ENCODE results near the gene NIPA2. TPM values are rescaled to one million over a fixed set of nuclear protein-coding genes. Genes with fewer than 3 reads are reported as not detected.

The NIPA2 gene
- total RNA-seq, 1 experiment from 2014 or later, result 108 TPM

DNA sequence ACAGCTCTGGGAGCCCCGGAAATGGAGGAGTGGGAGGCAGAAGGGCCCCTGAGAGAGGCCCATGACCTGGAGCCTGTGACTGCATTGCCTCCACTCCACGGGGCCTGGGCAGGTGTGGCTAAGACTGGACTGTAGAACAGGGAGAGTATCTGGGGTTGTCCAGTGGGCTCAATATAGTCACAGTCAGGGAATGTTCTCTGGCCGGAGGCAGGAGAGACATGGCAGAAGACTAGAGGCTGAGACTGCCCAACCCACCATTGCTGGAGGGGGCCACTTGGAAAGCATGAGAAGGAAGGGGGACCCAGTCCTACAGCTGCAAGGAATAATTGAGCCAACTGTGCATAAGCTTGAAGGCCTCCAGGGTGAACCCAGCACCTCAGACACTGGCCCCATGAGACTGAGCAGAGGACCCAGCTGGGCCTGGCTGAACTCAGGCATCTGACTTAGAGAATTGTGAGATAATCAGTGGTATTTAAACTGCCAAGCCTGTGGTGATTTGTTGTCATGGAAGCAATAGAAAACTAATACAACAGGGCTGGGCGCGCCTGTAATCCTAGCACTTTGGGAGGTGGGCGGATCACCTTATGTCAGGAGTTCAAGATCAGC is 33.1 kb downstream of the NIPA2 start:
- peaks cover 64% of the 10 kb centered on the region for H3K36me3 ChIP-seq (ENCODE audit: low read depth, low read length)
- CTCF ChIA-PET, result no interaction called here
- intact Hi-C loops (cut with micrococcal nuclease), result no loop called here
- no peaks in the 10 kb centered on the region for H3F3A ChIP-seq (ENCODE audit: low read length, unreplicated experiment)
- H2AFZ ChIP-seq (ENCODE audit: low read length), result no peak overlapping the region
- ATAC-seq, result no peak; the same call in 1 of the 2 replicates
- no peak for TF ChIP-seq EZH2 (IDR thresholded peaks at IDR 0.05; ENCODE audit: low read length, unreplicated experiment)
- TF ChIP-seq, protein P1, sequence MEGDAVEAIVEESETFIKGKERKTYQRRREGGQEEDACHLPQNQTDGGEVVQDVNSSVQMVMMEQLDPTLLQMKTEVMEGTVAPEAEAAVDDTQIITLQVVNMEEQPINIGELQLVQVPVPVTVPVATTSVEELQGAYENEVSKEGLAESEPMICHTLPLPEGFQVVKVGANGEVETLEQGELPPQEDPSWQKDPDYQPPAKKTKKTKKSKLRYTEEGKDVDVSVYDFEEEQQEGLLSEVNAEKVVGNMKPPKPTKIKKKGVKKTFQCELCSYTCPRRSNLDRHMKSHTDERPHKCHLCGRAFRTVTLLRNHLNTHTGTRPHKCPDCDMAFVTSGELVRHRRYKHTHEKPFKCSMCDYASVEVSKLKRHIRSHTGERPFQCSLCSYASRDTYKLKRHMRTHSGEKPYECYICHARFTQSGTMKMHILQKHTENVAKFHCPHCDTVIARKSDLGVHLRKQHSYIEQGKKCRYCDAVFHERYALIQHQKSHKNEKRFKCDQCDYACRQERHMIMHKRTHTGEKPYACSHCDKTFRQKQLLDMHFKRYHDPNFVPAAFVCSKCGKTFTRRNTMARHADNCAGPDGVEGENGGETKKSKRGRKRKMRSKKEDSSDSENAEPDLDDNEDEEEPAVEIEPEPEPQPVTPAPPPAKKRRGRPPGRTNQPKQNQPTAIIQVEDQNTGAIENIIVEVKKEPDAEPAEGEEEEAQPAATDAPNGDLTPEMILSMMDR (conservative IDR thresholded peaks at IDR 0.05; ENCODE audit: low read depth, low read length), result no peak
- no peak for TF ChIP-seq EZH2phosphoT487 (IDR thresholded peaks at IDR 0.05; ENCODE audit: borderline replicate concordance, low read length)
- H3K4me2 ChIP-seq (ENCODE audit: low read length), result no peak overlapping the region
- POLR2A ChIA-PET (ENCODE audit: unreplicated experiment), result no interaction called here
- no peak overlapping the region for H3K4me3 ChIP-seq (ENCODE audit: low read length)
- no peaks in the 10 kb centered on the region for H3K9me3 ChIP-seq (ENCODE audit: low read length)
- H3K27ac ChIP-seq (ENCODE audit: low read length), result no peak overlapping the region
- no peaks in the 10 kb centered on the region for H3K27me3 ChIP-seq (ENCODE audit: low read length)
- DNase-seq, result no peak
- no peak overlapping the region for H3K9ac ChIP-seq (ENCODE audit: low read length)
- BruUV-seq (replicated peaks), result no TSS peak
- no peaks in the 10 kb centered on the region for H3K79me2 ChIP-seq (ENCODE audit: low read length)
- H3K9me2 ChIP-seq (replicated peaks; ENCODE audit: low read length), result no peaks in the 10 kb centered on the region
- no peaks in the 10 kb centered on the region for H4K20me1 ChIP-seq (ENCODE audit: low read length)
- peaks cover 14% of the 10 kb centered on the region for H3K4me1 ChIP-seq (ENCODE audit: insufficient read depth, low read length)

DNA sequence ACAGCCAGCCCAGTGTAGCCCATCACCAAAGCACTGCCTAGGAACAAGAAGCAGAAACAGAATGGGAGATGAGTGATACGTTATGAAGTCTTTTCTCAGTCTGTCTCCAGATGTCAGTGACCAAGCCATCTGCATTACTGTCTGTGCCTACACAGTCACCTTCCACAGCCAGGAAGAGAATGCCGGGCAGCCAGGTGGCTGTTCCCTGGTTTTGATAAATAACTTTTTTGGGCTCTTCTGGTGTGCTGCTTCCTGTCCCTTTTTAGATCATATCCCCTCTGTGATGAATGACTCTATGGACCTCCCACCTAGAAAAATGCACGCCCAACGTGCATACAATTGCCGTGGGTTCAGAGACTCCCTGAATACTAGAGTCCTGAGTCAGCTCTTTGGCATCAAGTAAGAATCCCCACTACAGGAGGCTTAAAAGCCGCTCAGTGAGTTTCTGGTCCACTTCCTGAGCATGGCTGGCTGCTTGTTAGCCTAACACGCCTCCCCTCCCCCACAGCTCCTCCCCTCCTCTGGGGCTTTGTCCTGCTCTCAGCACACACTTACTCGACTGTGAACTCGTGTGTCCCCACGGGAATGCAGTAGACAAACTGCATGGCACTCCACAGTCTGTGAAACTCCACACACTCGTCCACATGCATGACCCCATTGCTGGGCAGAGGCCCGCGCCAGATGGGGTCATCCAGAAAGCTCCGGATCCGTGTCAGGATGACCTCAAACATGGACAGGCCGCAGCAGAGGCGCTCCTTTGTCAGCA is 34.7 kb downstream of the NIPA2 start:
- BruUV-seq (replicated peaks), result no TSS peak
- ATAC-seq (peak; percentile 85), DNase-seq (peak; percentile 83)
- Histone ChIP-seq H3K9me2 (replicated peaks; ENCODE audit: low read length) (no peaks in the 10 kb centered on the region), H3K36me3 (ENCODE audit: low read depth, low read length) (peaks cover 52% of the 10 kb centered on the region), H3K27me3 (ENCODE audit: low read length) (no peaks in the 10 kb centered on the region), H2AFZ (ENCODE audit: low read length) (no peak overlapping the region), H3K4me2 (ENCODE audit: low read length) (peak overlapping the region; percentile 10; the same call in 1 of the 2 replicates), H3K9ac (ENCODE audit: low read length) (no peak overlapping the region), H3K79me2 (ENCODE audit: low read length) (no peaks in the 10 kb centered on the region), H3K9me3 (ENCODE audit: low read length) (no peaks in the 10 kb centered on the region), H3K27ac (ENCODE audit: low read length) (peak overlapping the region; percentile 38), H3K4me1 (ENCODE audit: insufficient read depth, low read length) (peaks cover 14% of the 10 kb centered on the region), H3K4me3 (ENCODE audit: low read length) (no peak overlapping the region), H3F3A (ENCODE audit: low read length, unreplicated experiment) (no peaks in the 10 kb centered on the region), H4K20me1 (ENCODE audit: low read length) (no peaks in the 10 kb centered on the region)
- ChIA-PET CTCF (no interaction called here), POLR2A (ENCODE audit: unreplicated experiment) (interaction anchor here (0.6 to 0.7 kb wide), 2 partner anchors 11 to 134 kb away, joined by 3 to 6 read pairs; no protein-coding TSS in a partner anchor)
- intact Hi-C loops (cut with micrococcal nuclease), result no loop called here
- TF ChIP-seq EZH2phosphoT487 (IDR thresholded peaks at IDR 0.05; ENCODE audit: borderline replicate concordance, low read length) (no peak), EZH2 (IDR thresholded peaks at IDR 0.05; ENCODE audit: low read length, unreplicated experiment) (no peak)
- TF ChIP-seq, protein P1 (conservative IDR thresholded peaks at IDR 0.05; ENCODE audit: low read depth, low read length), result no peak

DNA sequence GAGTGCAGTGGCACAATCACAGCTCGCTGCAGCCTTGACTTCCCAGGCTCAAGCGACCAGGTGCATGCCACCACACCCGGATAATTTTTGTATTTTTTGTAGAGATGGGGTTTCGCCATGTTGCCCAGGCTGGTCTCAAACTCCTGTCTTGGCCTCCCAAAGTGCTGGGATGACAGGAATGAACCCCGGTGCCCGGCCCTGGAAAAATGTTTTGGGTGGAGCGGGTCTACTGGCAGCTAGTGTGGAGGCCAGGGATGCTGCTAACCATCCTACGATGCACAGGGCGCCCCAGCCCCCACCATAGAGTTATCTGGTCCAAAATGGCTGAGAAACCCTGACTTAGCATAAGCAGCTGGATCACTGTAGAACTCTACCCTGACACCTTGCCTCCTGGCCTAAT is 35.4 kb downstream of the NIPA2 start:
- H3K4me2 ChIP-seq (ENCODE audit: low read length), result no peak overlapping the region
- H3K9me3 ChIP-seq (ENCODE audit: low read length), result no peaks in the 10 kb centered on the region
- H3K79me2 ChIP-seq (ENCODE audit: low read length), result no peaks in the 10 kb centered on the region
- H2AFZ ChIP-seq (ENCODE audit: low read length), result no peak overlapping the region
- H3K36me3 ChIP-seq (ENCODE audit: low read depth, low read length), result peaks cover 48% of the 10 kb centered on the region
- no peak overlapping the region for H3K4me3 ChIP-seq (ENCODE audit: low read length)
- no TSS peak for BruUV-seq (replicated peaks)
- ChIA-PET CTCF (no interaction called here), POLR2A (ENCODE audit: unreplicated experiment) (interaction anchor here (0.6 to 0.7 kb wide), 2 partner anchors 10 to 133 kb away, joined by 3 to 6 read pairs; no protein-coding TSS in a partner anchor)
- no peaks in the 10 kb centered on the region for H3K9me2 ChIP-seq (replicated peaks; ENCODE audit: low read length)
- H3F3A ChIP-seq (ENCODE audit: low read length, unreplicated experiment), result no peaks in the 10 kb centered on the region
- TF ChIP-seq, protein P1 (conservative IDR thresholded peaks at IDR 0.05; ENCODE audit: low read depth, low read length), result no peak
- TF ChIP-seq EZH2 (IDR thresholded peaks at IDR 0.05; ENCODE audit: low read length, unreplicated experiment) (no peak), EZH2phosphoT487 (IDR thresholded peaks at IDR 0.05; ENCODE audit: borderline replicate concordance, low read length) (no peak)
- no peak overlapping the region for H3K27ac ChIP-seq (ENCODE audit: low read length)
- intact Hi-C loops (cut with micrococcal nuclease), result no loop called here
- no peaks in the 10 kb centered on the region for H3K27me3 ChIP-seq (ENCODE audit: low read length)
- no peaks in the 10 kb centered on the region for H4K20me1 ChIP-seq (ENCODE audit: low read length)
- DNase-seq (no peak), ATAC-seq (no peak)
- peaks cover 14% of the 10 kb centered on the region for H3K4me1 ChIP-seq (ENCODE audit: insufficient read depth, low read length)
- H3K9ac ChIP-seq (ENCODE audit: low read length), result no peak overlapping the region
